Measurements from ENCODE around the gene DYNLRB1.
"Not testable (repeated sequence)": the region's sequence is repeated elsewhere in the genome, so short reads cannot be mapped to it uniquely, and the experiment has no call there.

DYNLRB1 gene

DNA sequence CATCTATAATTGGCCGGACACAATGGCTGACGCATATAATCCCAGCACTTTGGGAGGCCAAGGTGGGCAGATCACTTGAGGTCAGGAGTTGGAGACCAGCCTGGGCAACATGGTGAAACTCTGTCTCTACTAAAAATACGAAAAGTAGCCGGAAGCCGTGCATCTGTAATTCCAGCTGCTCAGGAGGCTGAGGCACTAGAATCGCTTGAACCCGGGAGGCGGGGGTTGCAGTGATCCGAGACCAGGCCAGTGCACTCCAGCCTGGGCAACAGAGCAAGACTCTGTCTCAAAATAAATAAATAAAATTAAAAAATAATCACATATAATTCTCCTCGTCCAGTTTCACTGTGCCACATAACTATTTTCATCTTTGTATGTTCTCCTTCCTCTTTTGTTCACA is 3.6 kb downstream of the DYNLRB1 start:
- not testable (repeated sequence) for H3K4me3 Mint-ChIP-seq, DNase-seq, H3K27me3 Mint-ChIP-seq, H3K9me3 Mint-ChIP-seq, ATAC-seq, H3K27ac Mint-ChIP-seq
- Mint-ChIP-seq H3K4me1 (peaks cover 60% of the 10 kb centered on the region), H3K36me3 (ENCODE audit: low read depth) (peaks cover 14% of the 10 kb centered on the region)

GRCh38 chr20:34522969-34523871 is 7.0 kb downstream of the DYNLRB1 start:
- no peak overlapping the region for H3K27ac Mint-ChIP-seq
- peaks cover 38% of the 10 kb centered on the region for H3K4me1 Mint-ChIP-seq
- DNase-seq (peak; percentile 65), ATAC-seq (peak; percentile 82)
- no peaks in the 10 kb centered on the region for H3K9me3 Mint-ChIP-seq
- H3K27me3 Mint-ChIP-seq = no peaks in the 10 kb centered on the region
- no peak overlapping the region for H3K4me3 Mint-ChIP-seq
- peaks cover 12% of the 10 kb centered on the region for H3K36me3 Mint-ChIP-seq (ENCODE audit: low read depth)

GRCh38 chr20:34524426-34524825 is 8.2 kb downstream of the DYNLRB1 start:
- H3K36me3 Mint-ChIP-seq (ENCODE audit: low read depth) = peaks cover 13% of the 10 kb centered on the region
- H3K4me1 Mint-ChIP-seq = peaks cover 30% of the 10 kb centered on the region
- DNase-seq = no peak
- no peak for ATAC-seq
- H3K27ac Mint-ChIP-seq = peak overlapping the region; percentile 7
- no peak overlapping the region for H3K4me3 Mint-ChIP-seq
- no peaks in the 10 kb centered on the region for H3K9me3 Mint-ChIP-seq
- no peaks in the 10 kb centered on the region for H3K27me3 Mint-ChIP-seq

- Mint-ChIP-seq H3K4me3 (no peak overlapping the region), H3K9me3 (no peaks in the 10 kb centered on the region), H3K36me3 (ENCODE audit: low read depth) (peaks cover 12% of the 10 kb centered on the region), H3K27me3 (no peaks in the 10 kb centered on the region), H3K4me1 (peaks cover 25% of the 10 kb centered on the region), H3K27ac (no peak overlapping the region)
- DNase-seq (no peak), ATAC-seq (no peak)
Observed at GRCh38 chr20:34525342-34525708, 9.1 kb downstream of the DYNLRB1 start.

- Mint-ChIP-seq H3K36me3 (ENCODE audit: low read depth) (peaks cover 12% of the 10 kb centered on the region), H3K27ac (no peak overlapping the region), H3K27me3 (no peaks in the 10 kb centered on the region), H3K4me1 (peaks cover 24% of the 10 kb centered on the region), H3K9me3 (no peaks in the 10 kb centered on the region), H3K4me3 (no peak overlapping the region)
- ATAC-seq = no peak
- DNase-seq = no peak
Observed at GRCh38 chr20:34525709-34526416, 9.6 kb downstream of the DYNLRB1 start.

- no peak for ATAC-seq
- H3K27ac Mint-ChIP-seq = no peak overlapping the region
- H3K9me3 Mint-ChIP-seq = no peaks in the 10 kb centered on the region
- H3K36me3 Mint-ChIP-seq (ENCODE audit: low read depth) = peaks cover 12% of the 10 kb centered on the region
- H3K4me3 Mint-ChIP-seq = no peak overlapping the region
- H3K4me1 Mint-ChIP-seq = peaks cover 19% of the 10 kb centered on the region
- no peak for DNase-seq
- no peaks in the 10 kb centered on the region for H3K27me3 Mint-ChIP-seq
Observed at GRCh38 chr20:34526466-34526865, 10.2 kb downstream of the DYNLRB1 start.

DNA sequence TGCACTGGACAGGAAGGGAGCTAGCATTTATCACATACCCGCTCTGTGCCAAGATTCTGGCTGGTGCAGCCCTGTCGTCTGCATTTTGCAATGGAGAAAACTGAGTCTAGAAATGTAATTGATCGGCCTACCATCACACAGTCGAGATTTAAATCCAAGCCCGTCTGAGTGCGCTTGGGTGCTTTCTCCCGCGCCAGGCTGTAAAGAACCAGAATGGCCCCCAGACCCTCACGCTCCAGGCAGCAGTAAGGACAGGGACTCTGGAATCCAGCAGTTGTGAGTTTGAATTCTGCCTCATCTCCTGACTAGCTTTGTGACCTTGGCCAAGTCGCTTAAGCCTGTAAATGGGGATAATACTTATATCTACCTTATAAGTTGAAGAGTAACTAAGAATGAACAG is 10.8 kb downstream of the DYNLRB1 start:
- Mint-ChIP-seq H3K36me3 (ENCODE audit: low read depth) (peaks cover 9% of the 10 kb centered on the region), H3K4me1 (peaks cover 17% of the 10 kb centered on the region), H3K9me3 (no peaks in the 10 kb centered on the region), H3K27ac (no peak overlapping the region), H3K4me3 (no peak overlapping the region), H3K27me3 (no peaks in the 10 kb centered on the region)
- no peak for ATAC-seq
- DNase-seq = no peak

GRCh38 chr20:34528921-34529297 is 12.7 kb downstream of the DYNLRB1 start:
- H3K4me1 Mint-ChIP-seq = peaks cover 2% of the 10 kb centered on the region
- no peak for DNase-seq
- H3K27ac Mint-ChIP-seq = no peak overlapping the region
- no peaks in the 10 kb centered on the region for H3K9me3 Mint-ChIP-seq
- no peak overlapping the region for H3K4me3 Mint-ChIP-seq
- no peak for ATAC-seq
- no peaks in the 10 kb centered on the region for H3K27me3 Mint-ChIP-seq
- H3K36me3 Mint-ChIP-seq (ENCODE audit: low read depth) = peaks cover 9% of the 10 kb centered on the region

DNA sequence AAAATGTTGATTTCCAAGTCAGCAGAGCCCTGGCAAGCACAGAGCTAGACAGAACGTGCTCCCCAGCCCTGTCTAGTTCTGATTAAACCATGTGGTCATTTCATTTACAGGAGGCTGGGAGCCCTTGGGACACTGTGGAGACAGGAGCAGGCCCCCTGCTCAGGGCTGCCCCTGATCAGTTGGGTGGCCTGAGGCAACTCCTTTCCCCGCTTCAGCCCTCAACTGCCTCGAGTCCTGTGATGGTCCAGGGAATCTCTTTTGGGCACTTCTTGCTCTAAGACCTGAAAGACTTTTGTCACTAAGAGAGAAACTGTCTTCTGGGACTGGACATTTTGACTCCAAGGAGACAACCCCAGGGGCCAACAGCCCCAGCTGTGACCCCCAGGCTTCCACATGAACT is 13.5 kb downstream of the DYNLRB1 start:
- no peak overlapping the region for H3K4me3 Mint-ChIP-seq
- ATAC-seq = no peak
- DNase-seq = no peak
- H3K27me3 Mint-ChIP-seq = no peaks in the 10 kb centered on the region
- no peaks in the 10 kb centered on the region for H3K4me1 Mint-ChIP-seq
- H3K27ac Mint-ChIP-seq = no peak overlapping the region
- H3K9me3 Mint-ChIP-seq = no peaks in the 10 kb centered on the region
- peaks cover 11% of the 10 kb centered on the region for H3K36me3 Mint-ChIP-seq (ENCODE audit: low read depth)

DNA sequence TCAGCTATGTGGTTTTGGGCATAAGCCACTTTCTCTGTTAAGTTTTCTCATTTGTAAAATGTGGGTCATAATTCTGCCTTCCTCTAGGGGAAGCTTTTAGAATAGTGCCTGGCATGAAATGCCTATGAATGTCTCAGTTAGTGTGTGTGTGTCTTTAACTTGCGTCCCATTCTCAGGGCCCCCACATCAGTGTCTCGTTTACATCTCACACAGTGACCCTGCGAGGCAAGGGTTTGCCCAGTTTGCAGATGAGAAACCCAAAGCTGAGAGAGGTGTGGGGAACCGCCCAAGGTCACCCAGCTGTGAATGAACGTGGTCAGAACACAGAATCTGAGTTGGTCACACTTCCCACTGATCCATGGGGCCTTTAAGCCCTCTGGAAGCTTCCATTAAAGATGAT is 14.1 kb downstream of the DYNLRB1 start:
- no peak overlapping the region for H3K27ac Mint-ChIP-seq

DNA sequence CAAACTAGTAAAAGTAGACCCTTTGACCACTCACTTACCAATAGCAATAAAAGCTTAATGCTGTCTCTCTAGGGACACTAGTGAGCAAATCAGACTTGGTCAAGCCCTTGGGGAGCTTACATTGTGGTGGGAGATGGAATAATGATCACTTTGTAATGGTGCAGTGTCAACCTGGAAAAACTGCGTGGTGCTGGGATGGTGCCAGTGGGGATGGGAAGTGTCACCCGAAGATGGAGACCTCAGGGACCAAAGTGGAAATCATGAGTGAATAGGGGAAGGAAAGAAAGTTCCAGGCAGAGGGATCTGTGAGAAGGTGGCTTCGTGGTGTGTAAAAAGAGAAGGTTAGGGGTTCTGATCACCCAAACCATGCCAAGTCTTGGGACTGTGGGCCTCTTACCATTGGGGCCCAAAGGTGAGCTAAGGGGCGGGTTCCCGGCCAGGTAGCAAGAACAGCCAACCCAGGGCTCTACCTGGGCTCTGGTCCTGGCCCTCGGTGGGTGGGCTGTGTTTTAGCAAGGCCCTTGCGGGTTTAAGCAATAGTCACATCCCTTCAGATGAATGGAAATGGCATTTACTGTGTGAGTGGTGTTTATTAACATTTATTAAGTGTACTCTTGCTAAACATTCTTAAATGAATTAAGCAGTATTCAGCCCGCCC is 15.5 kb downstream of the DYNLRB1 start:
- Mint-ChIP-seq H3K36me3 (ENCODE audit: low read depth) (peaks cover 12% of the 10 kb centered on the region), H3K4me1 (no peaks in the 10 kb centered on the region), H3K27ac (peak overlapping the region; percentile 16), H3K4me3 (no peak overlapping the region), H3K9me3 (no peaks in the 10 kb centered on the region), H3K27me3 (no peaks in the 10 kb centered on the region)
- DNase-seq (no peak), ATAC-seq (no peak)

More for the DNA sequence above, 14.1 kb downstream of the DYNLRB1 start:
- H3K4me3 Mint-ChIP-seq = no peak overlapping the region
- no peaks in the 10 kb centered on the region for H3K9me3 Mint-ChIP-seq
- peaks cover 14% of the 10 kb centered on the region for H3K36me3 Mint-ChIP-seq (ENCODE audit: low read depth)
- no peak for DNase-seq
- ATAC-seq = no peak
- no peaks in the 10 kb centered on the region for H3K4me1 Mint-ChIP-seq
- no peaks in the 10 kb centered on the region for H3K27me3 Mint-ChIP-seq

GRCh38 chr20:34532320-34532719 is 16.1 kb downstream of the DYNLRB1 start:
- Mint-ChIP-seq H3K27ac (no peak overlapping the region), H3K27me3 (no peaks in the 10 kb centered on the region), H3K4me3 (no peak overlapping the region), H3K9me3 (no peaks in the 10 kb centered on the region), H3K4me1 (no peaks in the 10 kb centered on the region), H3K36me3 (ENCODE audit: low read depth) (peaks cover 18% of the 10 kb centered on the region)
- no peak for ATAC-seq
- no peak for DNase-seq

GRCh38 chr20:34532756-34533155 is 16.5 kb downstream of the DYNLRB1 start:
- Mint-ChIP-seq H3K27me3 (no peaks in the 10 kb centered on the region), H3K27ac (no peak overlapping the region), H3K36me3 (ENCODE audit: low read depth) (peaks cover 19% of the 10 kb centered on the region), H3K4me1 (no peaks in the 10 kb centered on the region), H3K9me3 (no peaks in the 10 kb centered on the region), H3K4me3 (no peak overlapping the region)
- no peak for ATAC-seq
- DNase-seq = no peak

DNA sequence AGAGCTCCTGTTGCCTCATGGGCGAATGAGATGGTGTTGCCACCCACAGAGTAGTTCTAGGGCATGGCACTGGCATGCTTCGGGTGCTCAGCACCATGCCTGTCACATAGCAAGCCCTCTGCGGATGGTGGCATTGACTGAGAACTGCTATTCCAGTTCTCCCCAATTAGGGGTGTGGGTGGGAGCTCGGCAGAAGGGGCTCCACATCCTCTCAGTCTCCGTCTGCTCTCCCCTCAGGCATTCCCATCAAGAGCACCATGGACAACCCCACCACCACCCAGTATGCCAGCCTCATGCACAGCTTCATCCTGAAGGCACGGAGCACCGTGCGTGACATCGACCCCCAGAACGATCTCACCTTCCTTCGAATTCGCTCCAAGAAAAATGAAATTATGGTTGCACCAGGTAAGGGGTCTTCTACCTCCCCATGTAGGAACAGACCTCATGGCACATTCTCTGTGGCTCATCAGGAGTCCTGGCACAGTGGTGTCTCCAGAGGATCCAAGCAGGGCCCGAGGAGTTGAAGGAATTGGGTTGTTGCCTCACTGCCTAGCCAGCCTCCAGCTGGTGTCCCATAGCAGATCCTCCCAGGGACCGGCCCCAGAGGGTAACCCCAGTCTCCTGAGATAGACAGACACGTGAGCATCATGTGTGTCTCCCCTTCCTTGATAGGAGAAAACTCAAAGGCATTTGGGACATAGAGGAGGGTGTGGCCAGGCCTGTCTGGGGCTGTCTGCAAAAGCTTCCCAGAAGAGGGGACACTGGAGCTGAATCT is 18.4 kb downstream of the DYNLRB1 start:
- H3K9me3 Mint-ChIP-seq = no peaks in the 10 kb centered on the region
- no peaks in the 10 kb centered on the region for H3K27me3 Mint-ChIP-seq
- peaks cover 16% of the 10 kb centered on the region for H3K36me3 Mint-ChIP-seq (ENCODE audit: low read depth)
- H3K4me1 Mint-ChIP-seq = no peaks in the 10 kb centered on the region
- no peak overlapping the region for H3K27ac Mint-ChIP-seq
- H3K4me3 Mint-ChIP-seq = no peak overlapping the region
- ATAC-seq = no peak
- DNase-seq = no peak
